ENCODE data around the gene DSCAML1.

The DSCAML1 gene

DNA sequence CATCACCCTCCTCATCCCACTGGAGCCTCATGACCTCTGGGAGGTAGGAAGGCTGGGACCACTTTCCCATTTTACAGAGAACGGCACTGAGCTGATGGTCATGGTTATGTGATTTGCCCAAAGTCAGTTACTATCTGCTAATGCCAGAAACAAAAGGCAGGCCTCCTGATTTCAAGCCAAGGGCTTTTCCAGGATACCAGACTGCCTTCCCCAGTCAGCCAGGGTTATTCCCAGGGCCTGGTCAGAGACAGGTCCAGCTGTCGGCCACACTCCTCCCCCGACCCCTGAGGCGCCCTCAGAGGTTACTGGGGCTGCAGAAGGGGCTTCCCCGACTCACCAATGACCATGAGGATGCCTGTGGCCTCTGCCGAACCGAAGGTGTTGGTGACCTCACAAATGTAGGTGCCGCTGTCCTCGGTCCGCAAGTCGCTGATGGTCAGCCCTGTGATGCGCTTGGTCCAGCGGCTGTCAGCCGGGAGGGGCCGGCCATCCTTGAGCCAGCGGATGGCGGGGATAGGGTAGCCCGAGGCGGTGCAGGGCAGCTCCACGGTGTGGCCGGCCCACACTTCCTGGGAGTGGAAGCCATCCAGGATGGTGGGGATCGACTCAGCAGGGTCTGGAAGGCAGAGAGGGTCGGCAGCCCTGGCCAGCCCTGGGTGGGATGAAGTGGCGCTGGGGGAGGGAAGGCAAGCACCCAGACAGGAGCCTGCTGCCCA is 272.4 kb downstream of the DSCAML1 start:
- no peak overlapping the region for H3K4me3 ChIP-seq
- no peaks in the 10 kb centered on the region for H3K36me3 ChIP-seq
- H3K9me3 ChIP-seq (replicated peaks in 1 of 11), result no peaks in the 10 kb centered on the region
- peaks cover 0 to 13% (median 0%) of the 10 kb centered on the region in 11 experiments; a peak in 3 of 22 replicates for H3K27me3 ChIP-seq
- H3K27ac ChIP-seq, result no peak overlapping the region
- H3K4me2 ChIP-seq, result no peak overlapping the region
- no peak overlapping the region for H3K9ac ChIP-seq
- TF ChIP-seq Cebpa-rat (IDR thresholded peaks at IDR 0.05), result no peak
- peaks cover 0 to 5% (median 0%) of the 10 kb centered on the region in 11 experiments; a peak in 1 of 22 replicates for H4K20me1 ChIP-seq
- H3K4me1 ChIP-seq, result peaks cover 15 to 46% (median 42%) of the 10 kb centered on the region in 10 experiments

DNA sequence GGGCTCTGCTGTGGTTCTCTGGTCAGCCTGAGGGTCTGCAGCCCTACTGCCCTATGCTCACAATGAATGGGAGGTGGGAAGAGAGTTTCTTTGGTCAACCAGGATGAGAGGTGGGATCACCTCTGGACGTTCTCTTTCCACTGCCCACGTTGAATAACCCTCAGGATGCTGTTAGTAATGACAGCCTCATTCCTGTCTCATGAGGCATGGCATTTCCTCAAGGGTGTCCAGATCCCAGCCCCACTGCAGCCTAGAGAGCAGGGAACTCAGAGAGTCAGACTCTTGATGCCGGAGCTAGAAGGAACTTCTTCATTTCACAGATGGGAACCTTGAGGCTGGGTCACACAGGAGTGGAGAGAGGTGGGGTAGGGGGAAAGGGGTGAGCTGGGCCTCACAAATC is 273.3 kb downstream of the DSCAML1 start:
- no peak overlapping the region for H3K4me2 ChIP-seq
- no peak overlapping the region for H3K27ac ChIP-seq
- H3K4me1 ChIP-seq, result peaks cover 5 to 45% (median 40%) of the 10 kb centered on the region in 10 experiments
- no peaks in the 10 kb centered on the region for H3K9me3 ChIP-seq (replicated peaks in 1 of 11)
- peaks cover 0 to 10% (median 0%) of the 10 kb centered on the region in 11 experiments; a peak in 3 of 22 replicates for H3K27me3 ChIP-seq
- no peaks in the 10 kb centered on the region for H3K36me3 ChIP-seq
- TF ChIP-seq Cebpa-rat (IDR thresholded peaks at IDR 0.05), result no peak
- H3K9ac ChIP-seq, result no peak overlapping the region
- H3K4me3 ChIP-seq, result no peak overlapping the region
- H4K20me1 ChIP-seq, result peaks cover 0 to 5% (median 0%) of the 10 kb centered on the region in 11 experiments; a peak in 1 of 22 replicates

DNA sequence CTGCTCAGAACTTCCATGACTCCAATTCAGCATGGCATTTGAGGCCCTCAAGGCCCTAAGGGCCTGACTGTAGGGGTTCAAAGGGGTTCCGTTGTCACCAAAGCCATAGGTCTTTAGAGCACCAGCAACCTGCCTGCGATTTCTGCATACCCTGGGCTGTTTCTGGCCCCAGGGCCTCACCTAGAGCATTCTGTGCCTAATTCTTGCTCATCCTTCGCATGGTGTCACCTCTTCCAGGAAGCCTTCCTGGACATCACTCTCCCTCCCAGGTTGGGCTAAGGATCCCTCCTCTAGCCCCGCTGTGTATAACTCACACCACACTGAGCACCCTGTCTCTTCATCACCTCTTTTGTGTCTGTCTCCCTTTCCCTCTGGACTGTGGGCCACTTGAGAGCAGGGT is 275.0 kb downstream of the DSCAML1 start:
- TF ChIP-seq Cebpa-rat (IDR thresholded peaks at IDR 0.05), result no peak
- H3K27me3 ChIP-seq, result no peaks in the 10 kb centered on the region
- no peak overlapping the region for H3K27ac ChIP-seq

DNA sequence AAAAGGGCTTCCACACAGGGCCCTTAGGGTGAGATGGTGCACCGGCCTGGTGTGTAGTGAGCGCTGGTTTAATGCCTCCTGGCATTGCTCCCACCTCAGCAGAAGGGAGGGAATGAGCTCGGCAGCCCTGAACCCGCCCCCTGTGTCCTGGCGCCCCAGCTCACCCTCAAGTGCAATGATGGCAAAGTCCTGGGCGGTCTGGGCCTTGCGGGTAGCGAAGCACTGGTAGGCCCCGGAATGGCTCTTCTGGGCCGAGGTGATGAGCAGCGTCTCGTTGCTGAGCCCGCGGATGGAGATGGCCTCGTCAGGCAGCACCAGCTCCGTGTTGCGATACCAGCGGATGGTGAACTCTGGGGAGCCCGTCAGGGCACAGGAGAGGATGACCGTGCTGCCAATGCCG is 276.1 kb downstream of the DSCAML1 start:
- no peak for TF ChIP-seq Cebpa-rat (IDR thresholded peaks at IDR 0.05)
- no peaks in the 10 kb centered on the region for H3K27me3 ChIP-seq

More for the DNA sequence above, 275.0 kb downstream of the DSCAML1 start:
- no peak overlapping the region for H3K4me2 ChIP-seq
- no peak overlapping the region for H3K4me3 ChIP-seq
- H3K4me1 ChIP-seq, result peaks cover 0 to 29% (median 23%) of the 10 kb centered on the region in 10 experiments; a peak in 18 of 20 replicates
- no peaks in the 10 kb centered on the region; a peak in 1 of 22 replicates for H4K20me1 ChIP-seq
- no peak overlapping the region for H3K9ac ChIP-seq
- no peaks in the 10 kb centered on the region for H3K36me3 ChIP-seq
- H3K9me3 ChIP-seq (replicated peaks in 1 of 11), result no peaks in the 10 kb centered on the region

DNA sequence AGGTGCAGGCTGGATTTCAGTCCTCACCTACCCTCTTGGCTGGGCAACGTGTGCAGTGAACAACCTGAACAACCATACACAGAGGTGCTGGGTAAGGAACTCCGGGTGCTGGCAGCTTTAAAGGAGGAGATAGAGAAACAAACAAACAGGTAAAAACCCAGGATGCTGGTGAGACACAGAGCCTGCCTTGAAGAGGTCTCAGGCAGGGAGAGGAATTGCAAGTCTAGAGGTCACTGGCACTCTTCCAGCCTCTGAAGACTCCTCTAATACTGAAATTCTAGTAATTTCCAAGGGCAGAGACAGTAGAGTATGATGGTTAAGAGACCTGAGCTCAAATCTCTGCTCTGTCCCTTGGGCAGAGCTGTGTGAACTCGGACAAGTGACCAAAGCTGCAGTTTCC is 276.8 kb downstream of the DSCAML1 start:
- H3K27ac ChIP-seq, result peak overlapping the region in 3 of 11 experiments; percentile 5 to 42 (median 28); a peak in 3 of 22 replicates
- no peaks in the 10 kb centered on the region for H3K9me3 ChIP-seq (replicated peaks in 1 of 11)
- H3K4me2 ChIP-seq, result peak overlapping the region in 9 of 11 experiments; percentile 2 to 48 (median 19); a peak in 9 of 22 replicates
- no peaks in the 10 kb centered on the region for H3K36me3 ChIP-seq
- H4K20me1 ChIP-seq, result no peaks in the 10 kb centered on the region; a peak in 1 of 22 replicates
- no peak overlapping the region for H3K4me3 ChIP-seq
- H3K9ac ChIP-seq, result no peak overlapping the region
- H3K4me1 ChIP-seq, result peaks cover 0 to 17% (median 13%) of the 10 kb centered on the region in 10 experiments; a peak in 18 of 20 replicates
- no peaks in the 10 kb centered on the region for H3K27me3 ChIP-seq
- no peak for TF ChIP-seq Cebpa-rat (IDR thresholded peaks at IDR 0.05)

More for the DNA sequence above, 276.1 kb downstream of the DSCAML1 start:
- peaks cover 0 to 19% (median 13%) of the 10 kb centered on the region in 10 experiments; a peak in 18 of 20 replicates for H3K4me1 ChIP-seq
- no peaks in the 10 kb centered on the region for H3K9me3 ChIP-seq (replicated peaks in 1 of 11)
- no peak overlapping the region for H3K27ac ChIP-seq
- H3K4me3 ChIP-seq, result no peak overlapping the region
- no peak overlapping the region for H3K9ac ChIP-seq
- no peak overlapping the region for H3K4me2 ChIP-seq
- H4K20me1 ChIP-seq, result no peaks in the 10 kb centered on the region; a peak in 1 of 22 replicates
- no peaks in the 10 kb centered on the region for H3K36me3 ChIP-seq

DNA sequence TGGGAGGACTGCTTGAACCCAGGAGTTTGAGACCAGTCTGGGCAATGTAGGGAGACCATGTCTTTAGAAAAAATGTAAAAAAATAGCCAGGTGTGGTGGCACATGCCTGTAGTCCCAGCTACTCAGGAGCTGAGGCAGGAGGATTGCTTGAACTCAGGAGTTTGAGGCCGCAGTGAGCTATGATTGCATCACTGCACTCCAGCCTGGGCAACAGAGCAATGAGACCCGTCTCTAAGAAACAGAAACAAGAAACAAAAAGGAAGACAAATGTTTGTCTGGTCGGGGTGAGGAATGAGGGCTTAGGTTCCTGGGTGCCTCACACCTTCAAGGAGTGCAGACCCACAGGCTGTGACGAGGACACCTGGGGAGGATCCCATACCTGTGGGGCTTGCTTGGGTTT is 277.4 kb downstream of the DSCAML1 start:
- H3K9ac ChIP-seq, result no peak overlapping the region
- no peaks in the 10 kb centered on the region for H3K36me3 ChIP-seq
- peak in 6 of 11 experiments; percentile 28 to 77 (median 60); a peak in 8 of 22 replicates for TF ChIP-seq Cebpa-rat (IDR thresholded peaks at IDR 0.05)
- H3K4me3 ChIP-seq, result no peak overlapping the region
- no peaks in the 10 kb centered on the region; a peak in 1 of 22 replicates for H4K20me1 ChIP-seq
- no peaks in the 10 kb centered on the region for H3K9me3 ChIP-seq (replicated peaks in 1 of 11)
- no peaks in the 10 kb centered on the region for H3K27me3 ChIP-seq
- H3K4me1 ChIP-seq, result peaks cover 0 to 17% (median 13%) of the 10 kb centered on the region in 10 experiments; a peak in 18 of 20 replicates
- peak overlapping the region; percentile 2 to 48 (median 19); a peak in 15 of 22 replicates for H3K4me2 ChIP-seq
- peak overlapping the region in 3 of 11 experiments; percentile 5 to 42 (median 28); a peak in 4 of 22 replicates for H3K27ac ChIP-seq

DNA sequence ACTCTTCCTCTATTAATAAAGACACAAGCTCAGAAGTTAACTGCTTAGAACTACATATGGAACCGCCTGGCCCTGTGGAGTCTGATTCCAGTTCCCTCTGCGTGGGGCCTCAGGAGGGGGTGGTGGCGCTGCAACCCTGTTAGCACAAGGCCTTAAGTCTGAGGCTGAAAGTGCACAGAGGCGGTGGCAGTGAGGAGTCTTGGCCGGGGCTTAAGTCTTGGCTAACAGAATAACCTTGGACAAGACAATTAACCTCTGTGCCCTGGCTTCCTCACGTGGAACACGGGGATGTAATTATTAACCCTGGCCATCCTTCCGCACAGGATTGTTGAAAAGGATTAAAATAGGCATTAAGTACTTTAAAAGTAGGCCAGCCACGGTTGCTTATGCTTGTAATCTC is 277.8 kb downstream of the DSCAML1 start:
- TF ChIP-seq Cebpa-rat (IDR thresholded peaks at IDR 0.05), result no peak
- H3K27me3 ChIP-seq, result no peaks in the 10 kb centered on the region
- H3K9me3 ChIP-seq (replicated peaks in 1 of 11), result no peaks in the 10 kb centered on the region
- no peak overlapping the region for H3K4me3 ChIP-seq
- no peak overlapping the region for H3K9ac ChIP-seq
- H3K36me3 ChIP-seq, result no peaks in the 10 kb centered on the region
- H3K4me1 ChIP-seq, result peaks cover 0 to 19% (median 15%) of the 10 kb centered on the region in 10 experiments; a peak in 18 of 20 replicates
- peak overlapping the region; percentile 2 to 48 (median 19); a peak in 15 of 22 replicates for H3K4me2 ChIP-seq
- peak overlapping the region in 1 of 11 experiments; percentile 42; a peak in 1 of 22 replicates for H3K27ac ChIP-seq
- H4K20me1 ChIP-seq, result no peaks in the 10 kb centered on the region

DNA sequence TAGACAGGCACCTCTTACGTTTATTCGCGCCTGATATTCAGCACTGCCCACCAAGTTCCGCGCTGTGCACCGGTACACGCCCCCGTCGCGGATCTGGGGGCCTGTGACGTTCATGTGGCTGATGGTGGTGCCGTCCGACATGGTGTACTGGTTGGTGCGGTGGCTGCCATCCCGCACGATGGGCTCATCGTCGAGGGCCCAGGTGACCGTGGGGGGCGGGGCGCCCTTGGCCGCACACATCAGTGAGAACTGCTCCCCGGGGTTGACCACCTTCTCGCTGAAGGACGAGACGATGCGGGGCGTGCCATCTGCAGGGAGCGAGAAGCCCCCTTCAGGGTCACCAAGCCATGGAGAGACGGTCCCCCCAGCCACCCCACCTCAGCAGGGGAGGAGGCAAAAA is 278.6 kb downstream of the DSCAML1 start:
- Histone ChIP-seq H3K36me3 (no peaks in the 10 kb centered on the region), H3K4me3 (no peak overlapping the region), H3K9ac (no peak overlapping the region), H3K27me3 (no peaks in the 10 kb centered on the region), H3K27ac (no peak overlapping the region), H3K4me1 (peaks cover 0 to 26% (median 22%) of the 10 kb centered on the region in 10 experiments; a peak in 19 of 20 replicates), H4K20me1 (no peaks in the 10 kb centered on the region), H3K4me2 (no peak overlapping the region), H3K9me3 (replicated peaks in 1 of 11) (no peaks in the 10 kb centered on the region)
- TF ChIP-seq Cebpa-rat (IDR thresholded peaks at IDR 0.05), result no peak

DNA sequence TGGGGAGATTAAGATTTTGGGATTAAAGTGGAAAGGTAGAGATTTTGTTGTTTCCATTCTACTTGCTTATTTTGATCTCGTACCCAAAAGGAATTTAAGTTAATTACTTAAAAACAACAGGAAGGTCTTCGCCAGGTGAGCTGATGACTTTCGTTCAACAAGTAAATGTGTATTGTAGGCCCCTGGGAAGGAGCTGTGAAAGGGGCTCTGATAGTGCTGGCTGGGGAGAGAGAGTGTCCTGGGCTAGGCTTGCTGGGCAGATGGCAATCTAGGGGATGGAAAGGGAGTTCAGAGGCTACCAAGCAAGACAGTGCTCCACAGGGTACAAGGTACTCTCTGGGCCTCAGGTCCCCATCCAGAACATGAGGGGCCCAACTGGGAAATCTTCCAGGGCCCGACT is 279.9 kb downstream of the DSCAML1 start:
- Histone ChIP-seq H3K27ac (no peak overlapping the region), H3K27me3 (no peaks in the 10 kb centered on the region), H3K4me2 (no peak overlapping the region), H3K9me3 (replicated peaks in 1 of 11) (no peaks in the 10 kb centered on the region), H3K4me1 (peaks cover 6 to 40% (median 35%) of the 10 kb centered on the region in 10 experiments), H4K20me1 (no peaks in the 10 kb centered on the region), H3K36me3 (no peaks in the 10 kb centered on the region), H3K4me3 (no peak overlapping the region), H3K9ac (no peak overlapping the region)
- no peak for TF ChIP-seq Cebpa-rat (IDR thresholded peaks at IDR 0.05)
